Measurements from ENCODE around the gene TBC1D14.

Gene TBC1D14

GRCh38 chr4:6894086-6894478 lies 15.5 kb upstream of the TBC1D14 start:
- TF ChIP-seq TAF1 (IDR thresholded peaks at IDR 0.05; ENCODE audit: borderline replicate concordance, insufficient read depth, low read length) (no peak), REST (IDR thresholded peaks at IDR 0.05; ENCODE audit: insufficient read depth in 1 of 2, low read depth in 2 of 2, low read length in 2 of 2) (no peak), SIN3A (IDR thresholded peaks at IDR 0.05; ENCODE audit: borderline replicate concordance, insufficient read depth, low read length) (no peak), POLR2AphosphoS5 (IDR thresholded peaks at IDR 0.05; ENCODE audit: low read depth, low read length) (no peak), FOXP2 (optimal IDR thresholded peaks at IDR 0.05; ENCODE audit: borderline replicate concordance, extremely low read depth, extremely low read length, insufficient read depth) (no peak)

GRCh38 chr4:6894528-6895498 lies 14.8 kb upstream of the TBC1D14 start:
- TF ChIP-seq TAF1 (IDR thresholded peaks at IDR 0.05; ENCODE audit: borderline replicate concordance, insufficient read depth, low read length) (no peak), POLR2AphosphoS5 (IDR thresholded peaks at IDR 0.05; ENCODE audit: low read depth, low read length) (no peak), REST (IDR thresholded peaks at IDR 0.05; ENCODE audit: insufficient read depth in 1 of 2, low read depth in 2 of 2, low read length in 2 of 2) (no peak), FOXP2 (optimal IDR thresholded peaks at IDR 0.05; ENCODE audit: borderline replicate concordance, extremely low read depth, extremely low read length, insufficient read depth) (no peak), SIN3A (IDR thresholded peaks at IDR 0.05; ENCODE audit: borderline replicate concordance, insufficient read depth, low read length) (no peak)

- no peak for TF ChIP-seq POLR2AphosphoS5 (IDR thresholded peaks at IDR 0.05; ENCODE audit: low read depth, low read length)
- TF ChIP-seq REST (IDR thresholded peaks at IDR 0.05; ENCODE audit: insufficient read depth in 1 of 2, low read depth in 2 of 2, low read length in 2 of 2): no peak
- TF ChIP-seq TAF1 (IDR thresholded peaks at IDR 0.05; ENCODE audit: borderline replicate concordance, insufficient read depth, low read length): no peak
- TF ChIP-seq SIN3A (IDR thresholded peaks at IDR 0.05; ENCODE audit: borderline replicate concordance, insufficient read depth, low read length): no peak
- TF ChIP-seq FOXP2 (optimal IDR thresholded peaks at IDR 0.05; ENCODE audit: borderline replicate concordance, extremely low read depth, extremely low read length, insufficient read depth): no peak
These were observed 13.6 kb upstream of the TBC1D14 start for GRCh38 chr4:6896035-6896434.

GRCh38 chr4:6898763-6899162 lies 10.9 kb upstream of the TBC1D14 start:
- TF ChIP-seq SIN3A (IDR thresholded peaks at IDR 0.05; ENCODE audit: borderline replicate concordance, insufficient read depth, low read length): no peak
- no peak for TF ChIP-seq REST (IDR thresholded peaks at IDR 0.05; ENCODE audit: insufficient read depth in 1 of 2, low read depth in 2 of 2, low read length in 2 of 2)

All from PFSK-1 (cell line).